ENCODE results near the gene DCAF8L2. TPM values are rescaled to one million over a fixed set of nuclear protein-coding genes. Genes with fewer than 3 reads are reported as not detected.

Gene DCAF8L2
- total RNA-seq, 2 donors from 2014 or later: not detected

DNA sequence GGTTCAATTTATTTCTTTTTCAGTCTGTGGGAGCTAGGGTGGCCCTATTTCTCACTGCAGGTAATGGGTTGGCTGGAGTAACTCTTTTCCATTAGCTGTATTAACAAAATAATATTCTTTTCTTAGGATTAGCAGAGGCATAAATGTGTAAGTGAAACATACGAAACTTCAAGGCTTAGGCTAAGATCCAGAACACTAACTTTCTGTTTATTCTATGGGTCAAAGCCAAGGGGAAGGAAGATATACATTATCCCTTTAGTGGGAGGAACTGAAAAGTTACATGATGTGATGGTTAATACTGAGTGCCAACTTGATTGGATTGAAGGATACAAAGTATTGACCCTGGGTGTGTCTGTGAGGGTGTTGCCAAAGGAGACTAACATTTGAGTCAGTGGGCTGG, 66.4 kb downstream of the DCAF8L2 start:
- no peak for DNase-seq
- TF ChIP-seq, protein P1, sequence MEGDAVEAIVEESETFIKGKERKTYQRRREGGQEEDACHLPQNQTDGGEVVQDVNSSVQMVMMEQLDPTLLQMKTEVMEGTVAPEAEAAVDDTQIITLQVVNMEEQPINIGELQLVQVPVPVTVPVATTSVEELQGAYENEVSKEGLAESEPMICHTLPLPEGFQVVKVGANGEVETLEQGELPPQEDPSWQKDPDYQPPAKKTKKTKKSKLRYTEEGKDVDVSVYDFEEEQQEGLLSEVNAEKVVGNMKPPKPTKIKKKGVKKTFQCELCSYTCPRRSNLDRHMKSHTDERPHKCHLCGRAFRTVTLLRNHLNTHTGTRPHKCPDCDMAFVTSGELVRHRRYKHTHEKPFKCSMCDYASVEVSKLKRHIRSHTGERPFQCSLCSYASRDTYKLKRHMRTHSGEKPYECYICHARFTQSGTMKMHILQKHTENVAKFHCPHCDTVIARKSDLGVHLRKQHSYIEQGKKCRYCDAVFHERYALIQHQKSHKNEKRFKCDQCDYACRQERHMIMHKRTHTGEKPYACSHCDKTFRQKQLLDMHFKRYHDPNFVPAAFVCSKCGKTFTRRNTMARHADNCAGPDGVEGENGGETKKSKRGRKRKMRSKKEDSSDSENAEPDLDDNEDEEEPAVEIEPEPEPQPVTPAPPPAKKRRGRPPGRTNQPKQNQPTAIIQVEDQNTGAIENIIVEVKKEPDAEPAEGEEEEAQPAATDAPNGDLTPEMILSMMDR (IDR thresholded peaks at IDR 0.05): no peak
- TF ChIP-seq POLR2A (IDR thresholded peaks at IDR 0.05): no peak
- no peak overlapping the region for H3K27ac ChIP-seq
- no peaks in the 10 kb centered on the region for H3K27me3 ChIP-seq
- intact Hi-C loops (cut with DNase I): no loop called here
- WGBS, 2 donors: 11 to 33% methylated on average over 1 of the region's 1 CpG
- H3K4me1 ChIP-seq: no peaks in the 10 kb centered on the region
- no peaks in the 10 kb centered on the region for H3K9me3 ChIP-seq
- no peak for ATAC-seq
- H3K4me3 ChIP-seq: no peak overlapping the region
- no peaks in the 10 kb centered on the region for H3K36me3 ChIP-seq (replicated peaks in 1 of 2; ENCODE audit: insufficient read depth in 1 of 2, low read depth in 2 of 2)

DNA sequence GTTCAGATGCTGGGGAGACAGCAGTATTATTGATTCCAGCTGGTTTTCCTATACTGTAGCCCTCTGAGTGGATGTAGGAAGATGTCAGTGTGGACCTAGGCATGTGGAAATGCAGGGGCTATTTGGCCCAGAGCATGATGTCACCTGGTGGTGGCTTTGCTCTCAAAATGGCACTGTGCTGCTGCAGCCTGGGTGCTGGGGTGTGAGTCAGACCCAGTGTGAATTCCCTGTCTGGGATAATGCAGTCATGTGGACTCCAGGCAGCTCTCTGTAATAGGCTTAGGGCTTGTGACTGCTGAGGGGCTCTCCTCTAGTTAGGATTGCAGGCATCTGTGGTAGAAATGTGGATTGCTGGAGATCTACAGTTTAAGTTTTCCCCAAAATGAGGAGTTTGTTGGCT, 70.7 kb downstream of the DCAF8L2 start:
- no peaks in the 10 kb centered on the region for H3K36me3 ChIP-seq (replicated peaks in 1 of 2; ENCODE audit: insufficient read depth in 1 of 2, low read depth in 2 of 2)
- ATAC-seq (no peak), DNase-seq (no peak)
- intact Hi-C loops (cut with DNase I): no loop called here
- H3K27me3 ChIP-seq: no peaks in the 10 kb centered on the region
- H3K4me3 ChIP-seq: no peak overlapping the region
- TF ChIP-seq, protein P1 (IDR thresholded peaks at IDR 0.05): no peak
- TF ChIP-seq POLR2A (IDR thresholded peaks at IDR 0.05): no peak
- no peak overlapping the region for H3K27ac ChIP-seq
- H3K4me1 ChIP-seq: no peaks in the 10 kb centered on the region
- H3K9me3 ChIP-seq: no peaks in the 10 kb centered on the region

- H3K27ac ChIP-seq: no peak overlapping the region
- no peaks in the 10 kb centered on the region for H3K27me3 ChIP-seq
- no peak overlapping the region for H3K4me3 ChIP-seq
- TF ChIP-seq POLR2A (IDR thresholded peaks at IDR 0.05): no peak
- TF ChIP-seq, protein P1 (IDR thresholded peaks at IDR 0.05): no peak
- intact Hi-C loops (cut with DNase I): no loop called here
- no peaks in the 10 kb centered on the region for H3K36me3 ChIP-seq (replicated peaks in 1 of 2; ENCODE audit: insufficient read depth in 1 of 2, low read depth in 2 of 2)
- no peaks in the 10 kb centered on the region for H3K4me1 ChIP-seq
- 53 to 69% methylated on average over 2 of the region's 2 CpGs for WGBS, 2 donors
- DNase-seq (no peak), ATAC-seq (no peak)
- H3K9me3 ChIP-seq: no peaks in the 10 kb centered on the region
These were observed 81.1 kb downstream of the DCAF8L2 start for GRCh38 chrX:27671234-27671633.

DNA sequence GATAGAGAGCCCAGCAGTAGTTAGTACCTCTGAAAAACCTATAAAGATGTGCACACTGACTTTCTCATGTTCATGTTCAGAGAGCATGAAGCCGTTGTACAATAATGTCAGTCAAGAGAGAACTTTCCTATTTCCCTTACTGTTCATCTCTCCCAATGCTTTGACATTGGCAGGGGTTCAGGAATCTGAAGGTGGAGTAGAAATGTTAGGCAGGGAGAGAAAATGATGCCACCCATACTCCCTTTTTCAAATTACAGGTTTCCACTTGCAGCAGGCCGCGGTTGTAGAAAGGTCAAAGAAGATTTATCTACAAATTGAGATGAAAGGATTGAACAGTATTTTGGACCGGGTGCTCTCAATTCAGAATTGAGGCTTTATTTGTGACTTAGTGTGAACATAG, 84.3 kb downstream of the DCAF8L2 start:
- Histone ChIP-seq H3K36me3 (replicated peaks in 1 of 2; ENCODE audit: insufficient read depth in 1 of 2, low read depth in 2 of 2) (no peaks in the 10 kb centered on the region), H3K27me3 (no peaks in the 10 kb centered on the region), H3K9me3 (no peaks in the 10 kb centered on the region), H3K4me1 (no peaks in the 10 kb centered on the region), H3K4me3 (no peak overlapping the region), H3K27ac (no peak overlapping the region)
- no peak for TF ChIP-seq POLR2A (IDR thresholded peaks at IDR 0.05)
- TF ChIP-seq, protein P1 (IDR thresholded peaks at IDR 0.05): no peak
- ATAC-seq (no peak), DNase-seq (no peak)
- intact Hi-C loops (cut with DNase I): no loop called here
- WGBS, 2 donors: 66 to 71% methylated on average over 4 of the region's 4 CpGs

DNA sequence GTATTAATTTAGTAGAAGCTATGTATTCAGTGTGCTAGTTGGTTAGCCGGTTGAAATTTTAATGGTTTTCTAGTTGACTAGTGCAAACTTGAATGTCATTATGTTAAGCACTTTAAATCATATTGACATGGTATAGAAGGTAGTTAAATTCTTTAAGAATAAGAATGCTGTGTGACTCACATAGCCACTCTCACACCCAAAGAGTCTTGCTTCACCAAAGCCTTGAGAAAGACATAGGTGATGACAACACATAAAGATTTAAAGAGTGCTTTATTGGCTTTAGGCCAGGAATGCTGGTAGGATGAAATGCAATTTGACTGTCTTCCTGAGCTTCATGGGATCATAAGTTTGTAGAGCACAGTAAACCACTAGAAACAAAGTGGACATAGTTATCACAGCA, 85.3 kb downstream of the DCAF8L2 start:
- Histone ChIP-seq H3K4me3 (no peak overlapping the region), H3K9me3 (no peaks in the 10 kb centered on the region), H3K4me1 (no peaks in the 10 kb centered on the region), H3K36me3 (replicated peaks in 1 of 2; ENCODE audit: insufficient read depth in 1 of 2, low read depth in 2 of 2) (no peaks in the 10 kb centered on the region), H3K27me3 (no peaks in the 10 kb centered on the region), H3K27ac (no peak overlapping the region)
- DNase-seq: no peak
- intact Hi-C loops (cut with DNase I): no loop called here
- TF ChIP-seq, protein P1 (IDR thresholded peaks at IDR 0.05): no peak
- TF ChIP-seq POLR2A (IDR thresholded peaks at IDR 0.05): no peak
- WGBS, 2 donors: 81 to 94% methylated on average over 1 of the region's 1 CpG
- ATAC-seq: no peak
